Dermis blood vessel endothelial cell (primary cell): Measurements from ENCODE around the gene SUFU. TPM values are rescaled to one million over a fixed set of nuclear protein-coding genes. Genes with fewer than 3 reads are reported as not detected.
"Not testable (repeated sequence)": the region's sequence is repeated elsewhere in the genome, so short reads cannot be mapped to it uniquely, and the experiment has no call there.

Source experiments
- DNase-seq: peaks from one replicate; pipeline ENCODE4 v3.0.0; 2010
- total RNA-seq: library from RNA; depleted of rRNA; stranded (reverse); fragments of >200 nt; gene quantifications from 2 replicates; pipeline ENCODE4 v1.2.3, GENCODE V29; 2014

The SUFU gene
- total RNA-seq, 1 donor from 2014 or later, result 3.1 TPM

DNA sequence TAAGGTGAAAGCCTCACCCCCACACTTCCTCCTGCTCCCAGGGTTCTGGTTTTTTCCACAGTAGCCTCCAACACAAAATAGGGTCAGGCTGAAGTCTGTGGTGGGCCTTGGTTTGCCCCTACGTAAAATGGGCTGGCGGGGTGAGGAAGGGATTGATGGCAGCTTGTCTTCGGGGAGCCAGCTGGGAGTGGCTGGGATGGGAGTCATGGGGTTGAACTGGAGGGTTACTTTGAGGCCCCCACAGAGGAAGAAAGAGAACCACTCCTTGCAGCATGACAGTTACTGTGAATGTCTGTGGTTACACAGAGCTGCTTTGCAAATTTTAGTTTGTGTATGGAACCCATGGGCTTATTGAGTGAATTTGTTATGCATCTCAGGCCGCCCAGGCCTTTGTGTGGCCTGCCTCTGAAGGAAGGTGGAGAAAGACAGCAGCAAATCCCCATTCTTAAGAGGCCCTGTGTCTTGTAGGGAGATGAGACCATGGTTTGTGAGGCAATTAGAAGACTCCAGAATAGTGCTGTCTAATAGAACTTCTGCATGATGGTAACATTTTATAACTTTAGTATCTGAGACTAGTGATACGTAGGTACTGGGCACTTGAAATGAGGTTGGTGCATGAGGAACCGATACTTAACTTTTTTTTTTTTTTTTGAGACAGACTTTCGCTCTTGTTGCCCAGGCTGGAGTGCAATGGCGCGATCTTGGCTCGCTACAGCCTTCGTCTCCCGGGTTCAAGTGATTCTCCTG lies 148.6 kb downstream of the SUFU start:
- DNase-seq, result no peak

DNA sequence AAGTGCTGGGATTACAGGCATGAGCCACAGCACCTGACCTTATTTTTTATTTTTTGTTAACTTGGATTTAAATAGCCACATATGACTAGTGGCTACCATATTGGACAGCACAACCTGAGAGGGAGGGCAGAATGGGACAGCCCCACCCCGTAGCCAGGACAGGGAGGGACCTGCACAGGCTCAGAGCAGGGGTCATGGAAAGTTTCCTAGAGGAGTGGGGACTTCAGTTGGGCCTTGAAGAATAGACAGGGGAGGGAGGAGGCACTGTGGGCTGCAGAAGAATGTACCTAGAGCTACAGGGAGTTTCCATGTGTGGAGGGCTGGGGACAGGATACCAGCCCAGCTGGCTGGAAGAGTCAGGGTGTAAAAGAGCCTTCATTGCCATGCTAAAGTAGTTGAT lies 149.3 kb downstream of the SUFU start:
- DNase-seq, result no peak

GRCh38 chr10:102654566-102654965 lies 150.8 kb downstream of the SUFU start:
- no peak for DNase-seq

- DNase-seq, result no peak
Measured at GRCh38 chr10:102654969-102655368, 151.2 kb downstream of the SUFU start.

DNA sequence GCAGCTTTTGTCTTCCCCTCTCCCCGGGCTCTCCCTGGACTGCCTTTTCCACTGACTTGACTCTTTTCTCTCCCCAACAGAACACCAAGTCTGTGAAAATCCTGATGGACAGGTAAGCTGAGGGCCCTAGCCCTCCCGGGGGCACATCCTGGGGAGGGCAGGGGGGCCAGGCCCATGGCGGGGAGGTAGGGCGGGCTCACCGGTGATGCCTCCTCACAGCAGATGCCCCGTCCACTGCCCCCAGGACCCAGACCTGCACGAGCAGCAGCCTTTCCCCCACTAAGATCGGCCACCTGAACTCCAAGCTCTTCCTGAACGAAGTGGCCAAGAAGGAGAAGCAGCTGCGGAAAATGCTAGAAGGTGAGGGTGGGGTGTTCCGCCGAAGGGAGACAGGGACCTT lies 152.3 kb downstream of the SUFU start:
- no peak for DNase-seq

DNA sequence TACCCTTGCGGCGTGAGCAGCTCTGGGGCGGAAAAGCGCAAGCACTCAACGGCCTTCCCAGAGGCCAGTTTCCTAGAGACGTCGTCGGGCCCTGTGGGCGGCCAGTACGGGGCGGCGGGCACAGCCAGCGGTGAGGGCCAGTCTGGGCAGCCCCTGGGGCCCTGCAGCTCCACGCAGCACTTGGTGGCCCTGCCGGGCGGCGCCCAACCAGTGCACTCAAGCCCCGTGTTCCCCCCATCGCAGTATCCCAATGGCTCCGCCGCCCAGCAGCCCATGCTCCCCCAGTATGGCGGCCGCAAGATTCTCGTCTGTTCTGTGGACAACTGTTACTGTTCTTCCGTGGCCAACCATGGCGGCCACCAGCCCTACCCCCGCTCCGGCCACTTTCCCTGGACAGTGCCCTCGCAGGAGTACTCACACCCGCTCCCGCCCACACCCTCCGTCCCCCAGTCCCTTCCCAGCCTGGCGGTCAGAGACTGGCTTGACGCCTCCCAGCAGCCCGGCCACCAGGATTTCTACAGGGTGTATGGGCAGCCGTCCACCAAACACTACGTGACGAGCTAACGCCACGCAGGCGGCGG lies 153.1 kb downstream of the SUFU start:
- no peak for DNase-seq

GRCh38 chr10:102657451-102657850 lies 153.7 kb downstream of the SUFU start:
- no peak for DNase-seq

- peak; percentile 84 for DNase-seq
Measured at GRCh38 chr10:102657984-102658724, 154.4 kb downstream of the SUFU start.

GRCh38 chr10:102658802-102659201 lies 155.0 kb downstream of the SUFU start:
- DNase-seq, result no peak

- peak; percentile 35 for DNase-seq
Measured at GRCh38 chr10:102660888-102661657, 157.3 kb downstream of the SUFU start.

DNA sequence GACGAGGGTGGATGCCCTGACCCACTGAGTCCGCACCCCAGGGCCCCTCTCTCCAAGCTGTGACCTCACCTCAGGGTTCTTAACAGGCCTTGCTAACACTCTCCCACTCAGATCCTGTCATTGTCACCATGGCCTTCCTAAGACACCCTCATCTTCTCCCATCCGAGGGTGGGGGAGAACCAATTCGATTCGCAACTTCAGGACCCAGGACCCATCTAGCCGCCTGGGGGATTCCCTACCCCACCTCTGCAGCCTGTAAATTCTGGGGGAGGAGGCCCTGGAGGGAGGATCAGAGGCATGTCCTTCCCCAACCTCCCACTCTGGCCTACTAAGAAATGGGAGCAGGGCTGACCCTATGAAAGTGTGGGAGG lies 157.9 kb downstream of the SUFU start:
- DNase-seq, result no peak

GRCh38 chr10:102665904-102666509 lies 162.2 kb downstream of the SUFU start:
- no peak for DNase-seq

DNA sequence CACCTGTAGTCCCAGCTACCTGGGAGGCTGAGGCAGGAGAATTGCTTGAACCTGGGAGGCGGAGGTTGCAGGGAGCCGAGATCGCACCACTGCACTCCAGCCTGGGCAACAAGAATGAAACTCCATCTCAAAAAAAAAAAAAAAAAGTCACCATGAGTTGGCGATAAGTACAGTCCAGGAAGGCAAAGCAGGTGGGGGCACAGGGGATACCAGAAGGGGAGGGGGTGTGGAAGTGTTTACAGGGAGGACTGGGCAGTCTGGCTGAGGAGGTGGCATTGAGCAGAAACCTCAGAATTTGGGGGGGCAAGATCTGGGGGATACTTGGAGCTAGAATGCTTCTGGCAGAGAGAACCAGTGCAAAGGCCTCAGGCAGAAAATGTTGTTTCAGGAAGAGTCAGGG lies 163.6 kb downstream of the SUFU start:
- not testable (repeated sequence) for DNase-seq

DNA sequence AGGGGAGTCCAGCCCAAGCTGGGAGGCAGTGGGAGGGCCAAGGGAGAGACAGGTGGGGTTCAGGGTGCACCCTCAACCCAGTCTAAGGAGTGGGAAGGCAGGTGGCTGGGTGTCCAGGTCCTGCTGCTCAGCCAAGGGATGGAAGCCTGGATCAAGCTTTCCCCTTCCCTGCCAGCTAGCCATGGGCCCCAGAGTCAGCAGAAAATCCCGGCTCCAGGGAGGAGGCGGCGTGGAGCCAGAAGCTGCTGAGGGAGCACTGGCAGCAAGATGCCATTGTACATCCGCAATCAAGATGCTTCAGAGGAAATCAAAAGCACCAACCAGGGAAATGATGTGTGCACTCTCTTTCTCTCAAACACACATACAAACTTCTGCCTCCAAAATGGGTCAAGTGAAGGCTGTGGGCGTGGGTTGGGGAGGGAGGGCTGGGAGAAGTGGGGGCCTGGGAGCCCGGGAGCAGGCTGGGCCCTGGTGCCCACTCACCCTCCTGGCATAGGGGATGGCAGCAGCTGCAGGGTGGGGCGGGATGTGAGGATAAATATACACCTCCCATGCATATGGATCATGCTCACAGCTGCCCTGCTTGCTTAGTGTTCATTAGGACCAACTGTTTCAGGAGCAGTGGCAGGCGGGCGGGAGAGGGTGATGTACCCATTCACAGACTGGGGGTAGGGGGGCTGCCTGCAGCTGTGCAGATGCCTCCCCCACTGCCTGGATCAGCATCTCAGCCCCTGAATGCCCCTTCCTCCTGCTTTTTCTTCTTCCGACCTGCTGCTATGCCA lies 164.7 kb downstream of the SUFU start:
- DNase-seq, result no peak

- no peak for DNase-seq
Measured at GRCh38 chr10:102669206-102670064, 165.7 kb downstream of the SUFU start.

DNA sequence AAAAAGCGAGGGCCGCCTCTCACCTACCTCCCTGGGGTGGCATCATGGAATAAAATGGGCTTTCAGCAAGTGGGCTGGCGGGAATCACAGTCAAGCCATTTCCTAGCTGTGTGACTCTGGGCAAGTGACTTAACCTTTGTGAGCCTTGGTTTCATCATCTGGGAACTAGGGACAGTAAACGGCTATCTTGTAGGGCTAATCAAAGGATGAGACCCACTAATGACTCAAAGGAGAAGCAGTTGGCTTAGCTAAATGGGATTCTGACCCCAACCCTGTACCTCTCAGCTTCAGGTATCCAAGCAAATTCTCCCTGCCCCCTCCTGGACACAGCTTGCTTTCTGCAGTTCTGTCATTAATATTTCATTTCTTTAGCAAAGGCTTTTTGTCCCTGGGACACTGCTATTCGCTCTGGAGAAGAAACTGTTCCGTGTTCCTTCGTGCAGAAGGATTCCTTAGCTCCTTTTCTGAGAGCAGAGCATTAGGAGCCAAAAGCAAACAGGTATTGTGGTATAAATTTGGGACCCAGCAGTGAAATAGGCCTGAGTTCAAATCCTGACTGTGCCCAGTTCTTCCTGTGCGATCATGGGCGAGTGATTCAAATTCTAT lies 166.4 kb downstream of the SUFU start:
- no peak for DNase-seq

DNA sequence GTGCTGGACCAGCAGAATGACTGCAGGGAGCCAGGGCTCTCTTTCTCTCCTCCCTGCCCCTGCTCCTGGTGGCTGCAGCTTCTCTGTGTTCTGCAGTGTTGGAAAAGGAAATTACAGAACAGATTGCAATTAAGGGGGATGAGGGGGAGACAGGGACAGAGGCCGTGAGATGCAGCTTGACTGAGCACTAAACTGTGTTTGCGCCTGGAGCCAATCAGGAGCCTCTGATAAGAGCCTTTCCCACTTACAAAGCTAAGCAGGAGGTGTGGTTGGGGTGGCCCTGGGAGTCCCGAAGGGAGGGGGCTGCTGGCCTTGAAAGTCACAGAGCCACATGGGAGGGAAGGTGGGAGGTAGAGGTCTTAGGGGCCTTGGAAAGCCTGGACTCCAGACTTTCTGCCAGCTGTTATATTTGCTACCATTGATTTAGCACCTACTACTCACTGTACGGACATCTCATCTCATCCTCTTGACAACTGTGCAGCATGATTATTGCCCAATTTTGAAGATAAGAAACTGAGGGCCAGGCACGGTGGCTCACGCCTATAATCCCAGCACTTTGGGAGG lies 167.2 kb downstream of the SUFU start:
- no peak for DNase-seq

DNA sequence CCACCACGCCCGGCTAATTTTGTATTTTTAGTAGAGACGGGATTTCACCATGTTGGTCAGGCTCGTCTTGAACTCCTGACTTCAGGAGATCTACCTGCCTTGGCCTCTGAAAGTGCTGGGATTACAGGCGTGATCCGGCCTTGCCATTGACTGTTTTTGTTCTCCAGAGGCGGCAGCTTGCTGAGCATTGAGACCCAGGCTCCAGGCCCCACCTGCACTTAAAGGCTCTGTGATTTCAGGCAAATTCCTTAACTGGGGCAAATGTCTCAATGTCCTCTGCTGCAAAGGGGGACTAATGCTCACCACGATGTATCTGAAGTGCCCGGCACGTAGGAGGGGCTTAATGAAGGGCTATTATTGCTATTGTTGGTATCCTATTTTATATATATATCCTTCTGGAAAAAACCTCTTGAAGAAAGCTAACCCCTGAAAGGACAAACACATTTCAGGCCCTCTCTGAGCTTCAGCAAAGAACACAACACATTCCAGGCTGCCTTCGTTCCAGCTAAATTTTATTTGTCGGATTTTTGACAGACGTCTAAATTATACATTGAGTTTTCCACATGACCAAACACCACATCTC lies 169.6 kb downstream of the SUFU start:
- no peak for DNase-seq

DNA sequence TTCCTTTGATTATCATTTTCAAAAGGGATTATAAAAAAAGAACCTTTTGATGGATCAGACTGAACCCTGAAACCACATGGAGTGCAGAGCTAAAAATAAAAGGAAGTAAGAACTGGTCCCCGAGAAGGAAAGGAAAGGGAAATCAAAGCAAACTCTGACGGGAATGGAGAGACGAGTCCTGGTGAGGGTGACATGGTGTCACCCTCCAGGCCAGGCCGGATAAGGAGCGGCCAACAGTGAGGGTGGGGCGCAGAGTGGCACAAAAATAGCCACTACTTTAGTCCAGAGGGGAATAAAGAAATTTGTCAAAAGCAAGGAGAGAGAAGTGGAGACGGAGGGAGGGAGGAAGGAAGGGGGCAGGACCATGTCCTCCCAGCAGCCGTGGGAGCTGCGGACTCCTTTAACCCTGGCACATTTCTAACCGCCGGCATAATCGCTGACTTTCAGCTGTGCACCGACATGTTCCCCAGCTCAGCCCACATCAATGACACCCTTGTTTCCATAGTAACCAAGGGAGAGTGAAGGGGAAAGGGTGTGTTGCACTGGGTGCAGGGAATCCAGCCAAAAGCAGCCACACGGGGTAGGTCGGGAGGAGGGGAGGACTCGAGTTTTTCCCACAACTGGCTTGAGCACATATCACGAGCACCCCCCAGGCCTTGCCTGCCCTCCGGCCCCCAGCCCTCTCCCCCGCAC lies 170.2 kb downstream of the SUFU start:
- peak; percentile 47 for DNase-seq
